H7 (cell line): ENCODE measurements around the gene SPATA31A6. TPM values are rescaled to one million over a fixed set of nuclear protein-coding genes. Genes with fewer than 3 reads are reported as not detected.
"Not testable (repeated sequence)": the region's sequence is repeated elsewhere in the genome, so short reads cannot be mapped to it uniquely, and the experiment has no call there.

ENCODE experiments used
- DNase-seq: peaks from one replicate; pipeline ENCODE4 v3.0.0; 2012
- H3K27me3 ChIP-seq: 2 replicates; pipeline ENCODE4 v1.6.0; 2011; ENCODE audit warnings: mild to moderate bottlenecking, low read length; ENCODE audit not compliant: control insufficient read depth, insufficient read depth
- H3K36me3 ChIP-seq: replicated peaks from 2 replicates; pipeline ENCODE4 v1.5.1; 2011; ENCODE audit warnings: low read length; ENCODE audit not compliant: control insufficient read depth, insufficient read depth
- H3K4me3 ChIP-seq: 2 replicates; pipeline ENCODE4 v1.5.1; 2011; ENCODE audit warnings: low read depth, mild to moderate bottlenecking, control low read depth, low read length, moderate library complexity; ENCODE audit not compliant: insufficient read depth
- total RNA-seq: library from RNA; depleted of rRNA; stranded (reverse); fragments of >200 nt; shearing (Covaris generic); gene quantifications from 2 replicates; pipeline ENCODE4 v1.2.3, GENCODE V29; 2014; rRNA removed

The SPATA31A6 gene
- total RNA-seq, result not detected in 2 replicates

- not testable (repeated sequence) for DNase-seq, H3K36me3 ChIP-seq, H3K4me3 ChIP-seq, H3K27me3 ChIP-seq
These were observed at the start of gene SPATA31A6 for GRCh38 chr9:42183359-42183758. SPATA31A6 (plus strand) TSS chr9:42183659; CDS start chr9:42183688, 29 bp downstream.

DNA sequence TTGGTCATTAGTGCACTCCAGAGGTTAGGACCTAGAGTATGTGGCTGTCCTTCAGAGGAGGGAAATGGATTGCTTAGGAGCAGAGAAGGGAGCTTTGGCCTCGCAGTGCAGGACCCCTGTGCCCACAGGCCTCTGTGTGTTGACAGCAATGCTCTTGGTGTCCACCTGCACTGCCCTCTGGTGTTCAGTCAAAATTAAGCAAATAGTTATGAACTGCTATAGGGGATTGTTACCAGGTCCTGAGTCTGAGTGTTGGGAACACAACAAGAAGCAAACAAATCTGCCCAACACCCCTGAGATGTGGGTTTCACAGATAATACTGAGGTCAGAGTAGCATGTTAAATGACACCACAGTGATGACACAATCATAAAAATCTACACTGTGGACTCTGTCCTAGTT lies 23.2 kb upstream of the SPATA31A6 start:
- H3K36me3 ChIP-seq, H3K27me3 ChIP-seq, H3K4me3 ChIP-seq: not testable (repeated sequence)
- DNase-seq, result peak; percentile 28

DNA sequence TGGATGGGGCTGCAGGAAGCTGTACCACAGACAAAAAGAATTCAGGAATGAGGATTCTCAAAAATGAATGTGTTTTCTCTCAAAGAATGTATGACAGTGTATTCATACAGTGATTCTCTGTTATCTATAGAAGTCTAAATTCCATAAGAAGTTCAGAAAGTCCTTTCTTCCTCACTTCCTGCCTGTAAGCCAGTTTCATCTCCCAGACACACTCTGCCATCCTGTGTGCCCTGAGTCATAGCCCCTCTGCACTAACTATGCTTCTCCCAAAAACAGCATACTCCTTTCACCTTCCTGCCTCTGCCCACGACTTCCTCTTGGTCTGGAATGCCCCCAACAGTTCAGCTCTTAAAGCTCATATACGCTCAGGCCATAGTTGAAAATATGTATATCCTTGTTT lies 36.4 kb downstream of the SPATA31A6 start:
- H3K27me3 ChIP-seq, H3K36me3 ChIP-seq, H3K4me3 ChIP-seq, DNase-seq: not testable (repeated sequence)

- DNase-seq, result not testable (repeated sequence)
These were observed 39.8 kb downstream of the SPATA31A6 start for GRCh38 chr9:42223230-42223629.

DNA sequence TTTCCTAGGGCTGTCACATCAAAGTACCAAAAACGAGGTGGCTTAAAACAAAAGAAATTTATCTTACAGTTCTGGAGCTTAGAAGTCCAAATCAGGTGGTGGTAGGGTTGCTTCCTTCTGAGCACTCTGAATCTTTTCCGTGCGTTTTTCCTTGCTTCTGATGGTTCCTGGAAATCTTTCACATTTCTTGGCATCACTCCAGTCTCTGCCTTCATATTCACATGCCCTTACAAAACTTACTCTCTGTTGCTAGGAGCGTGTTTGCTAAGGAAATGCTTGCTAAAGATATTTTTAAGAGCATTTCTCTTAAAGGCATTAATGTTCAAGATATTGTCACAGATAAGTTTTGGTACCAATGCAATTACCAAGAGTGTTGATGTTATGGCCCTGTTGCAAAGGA lies 49.6 kb downstream of the SPATA31A6 start:
- not testable (repeated sequence) for H3K36me3 ChIP-seq, H3K4me3 ChIP-seq, H3K27me3 ChIP-seq, DNase-seq

More at GRCh38 chr9:42223230-42223629, 39.8 kb downstream of the SPATA31A6 start:
- not testable (repeated sequence) for H3K4me3 ChIP-seq, H3K36me3 ChIP-seq, H3K27me3 ChIP-seq

DNA sequence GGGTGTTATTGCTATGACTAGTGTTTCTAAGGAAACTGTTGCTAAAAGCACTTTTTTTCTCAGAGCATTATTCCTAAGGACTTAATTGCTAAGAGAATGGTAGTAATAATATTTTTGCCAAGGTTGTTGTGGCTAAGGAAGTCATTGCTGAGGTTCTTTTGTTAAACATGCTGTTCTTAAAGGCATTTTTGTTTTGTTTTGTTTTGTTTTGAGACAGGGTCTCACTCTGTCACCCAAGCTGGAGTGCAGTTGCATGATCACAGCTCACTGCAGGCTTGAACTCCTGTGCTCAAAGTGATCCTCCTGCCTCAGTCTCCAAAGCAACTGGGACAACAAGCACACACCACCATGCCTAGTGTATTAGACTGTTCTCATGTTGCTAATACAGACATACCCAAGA lies 51.2 kb downstream of the SPATA31A6 start:
- H3K27me3 ChIP-seq, DNase-seq, H3K4me3 ChIP-seq, H3K36me3 ChIP-seq: not testable (repeated sequence)

DNA sequence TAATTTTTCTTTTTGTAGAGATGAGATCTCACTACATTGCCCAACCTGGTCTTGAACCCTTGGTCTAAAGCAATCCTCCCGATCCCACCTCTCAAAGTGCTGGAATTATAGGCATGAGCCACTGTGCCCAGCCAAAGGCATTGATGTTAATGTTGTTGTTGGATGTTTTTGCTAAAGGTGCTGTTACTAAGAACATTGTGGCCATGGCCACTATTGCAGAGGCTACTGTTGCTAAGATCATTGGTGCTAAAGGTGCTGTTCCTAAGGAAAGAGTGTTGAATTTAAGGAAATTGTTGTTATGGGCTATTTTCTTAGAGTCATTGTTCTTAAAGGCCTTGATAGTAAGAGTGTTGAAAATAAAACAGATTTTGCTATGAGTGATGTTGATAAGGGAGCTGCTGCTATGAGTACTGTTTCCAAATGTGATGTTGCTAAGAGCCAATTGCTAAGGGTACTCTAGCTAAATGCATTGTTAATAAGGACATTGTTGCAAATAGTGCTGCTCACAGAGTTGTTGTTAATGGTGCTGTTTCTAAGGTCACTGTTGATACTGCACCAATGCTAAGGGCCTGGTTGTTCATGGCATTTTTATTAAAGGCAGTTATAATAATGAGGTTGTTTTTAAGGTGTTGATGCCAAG lies 52.0 kb downstream of the SPATA31A6 start:
- not testable (repeated sequence) for DNase-seq, H3K27me3 ChIP-seq, H3K36me3 ChIP-seq, H3K4me3 ChIP-seq

DNA sequence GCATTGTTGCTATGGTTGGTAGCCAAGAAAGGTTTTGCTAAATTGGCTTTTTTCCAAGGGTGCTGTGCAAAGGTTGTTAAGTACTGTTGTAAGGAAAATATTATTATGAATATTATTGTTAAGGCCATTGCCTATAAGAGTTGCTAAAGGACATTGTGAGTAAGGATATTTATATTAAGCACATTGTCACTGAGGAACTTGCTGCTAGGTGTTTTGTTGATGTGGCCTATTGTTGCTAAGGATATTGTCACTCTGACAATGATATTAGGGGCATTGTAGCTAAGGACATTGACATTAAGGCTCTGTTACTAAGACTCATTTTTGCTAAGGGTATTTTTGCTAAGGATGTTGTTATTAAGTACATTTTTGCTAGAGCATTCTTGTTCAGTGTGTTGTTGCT lies 52.6 kb downstream of the SPATA31A6 start:
- H3K4me3 ChIP-seq, H3K27me3 ChIP-seq, DNase-seq, H3K36me3 ChIP-seq: not testable (repeated sequence)

GRCh38 chr9:42237381-42237780 lies 53.9 kb downstream of the SPATA31A6 start:
- not testable (repeated sequence) for H3K36me3 ChIP-seq, H3K4me3 ChIP-seq, H3K27me3 ChIP-seq, DNase-seq

DNA sequence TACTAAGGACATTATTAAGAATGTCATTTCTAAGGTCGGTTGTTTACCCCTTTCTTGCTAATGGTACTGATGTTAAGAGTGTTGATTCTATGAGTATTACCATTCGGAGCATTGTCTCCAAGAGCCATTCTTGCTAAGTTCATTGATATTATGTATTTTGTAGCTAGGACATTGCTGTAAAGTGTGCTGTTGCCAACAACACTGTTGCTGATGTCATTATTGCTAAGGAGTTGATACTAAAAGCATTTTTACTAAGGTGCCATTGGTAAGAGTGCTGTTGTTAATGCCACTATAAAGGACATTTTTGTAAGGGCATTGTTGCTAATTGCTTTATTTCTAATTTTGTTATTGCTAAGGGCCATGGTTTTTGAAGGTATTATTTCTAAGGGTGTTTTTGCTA lies 55.4 kb downstream of the SPATA31A6 start:
- H3K27me3 ChIP-seq, H3K36me3 ChIP-seq, H3K4me3 ChIP-seq: not testable (repeated sequence)
- peak; percentile 1 for DNase-seq

Other genes with a start within 250 kb of the SPATA31A6 start
- 1.0 and 2.0 TPM in 2 replicates for gene CNTNAP3B, start 54.2 kb upstream of the SPATA31A6 start, total RNA-seq